ENCODE data around the gene OR9A4. TPM values are rescaled to one million over a fixed set of nuclear protein-coding genes. Genes with fewer than 3 reads are reported as not detected.

OR9A4 gene
- total RNA-seq, 1 experiment from 2014 or later = not detected

DNA sequence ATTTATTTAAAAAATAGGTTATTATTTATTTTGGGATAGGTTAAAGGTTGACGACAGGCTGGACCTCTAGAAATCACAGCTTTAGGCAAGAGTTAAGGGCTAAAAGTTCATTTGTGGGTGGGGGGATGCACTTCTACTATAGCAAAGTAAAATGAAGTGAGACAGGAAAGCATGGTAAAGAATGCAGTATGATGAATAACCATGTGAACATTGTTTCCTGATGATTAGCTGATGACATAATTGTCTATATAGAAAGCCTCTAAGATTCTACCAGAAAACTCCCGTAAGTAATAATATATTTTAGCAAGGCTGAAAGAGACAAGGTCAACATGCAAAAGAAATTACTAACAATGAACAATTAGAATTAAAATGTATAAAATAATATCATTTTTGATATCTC lies 49.2 kb upstream of the OR9A4 start:
- Mint-ChIP-seq H3K27ac (no peak overlapping the region), H3K4me3 (no peak overlapping the region), H3K27me3 (ENCODE audit: low read depth) (peaks cover 5% of the 10 kb centered on the region; the same call in 1 of the 2 replicates), H3K9me3 (peaks cover 0 to 7% of the 10 kb centered on the region in 2 experiments; a peak in 2 of 5 replicates), H3K36me3 (ENCODE audit: insufficient read depth in 1 of 3, low read depth in 3 of 3) (no peaks in the 10 kb centered on the region), H3K4me1 (no peaks in the 10 kb centered on the region)
- no peak overlapping the region for H3K27ac ChIP-seq (ENCODE audit: insufficient read length, low read depth, low read length)
- no peak overlapping the region for H3T11ph ChIP-seq (ENCODE audit: low read length)
- no peak overlapping the region for H3K14ac ChIP-seq (ENCODE audit: insufficient read depth, low read length)
- no peak overlapping the region for H2AK5ac ChIP-seq (ENCODE audit: insufficient read length, low read length)
- no peak overlapping the region for H2BK20ac ChIP-seq (ENCODE audit: low read depth, low read length, poor library complexity, severe bottlenecking)
- no peak overlapping the region for H4K5ac ChIP-seq (ENCODE audit: insufficient read length, low read depth, low read length)
- H2BK120ac ChIP-seq (ENCODE audit: low read depth, low read length, poor library complexity, severe bottlenecking) = no peak overlapping the region
- H2AFZ ChIP-seq (ENCODE audit: low read length) = no peak overlapping the region
- no peaks in the 10 kb centered on the region for H4K20me1 ChIP-seq (ENCODE audit: control insufficient read depth, insufficient read depth, insufficient read length)
- H3K79me1 ChIP-seq (ENCODE audit: insufficient read depth, low read depth, low read length, poor library complexity, severe bottlenecking) = no peaks in the 10 kb centered on the region
- no peak overlapping the region for H3K4me2 ChIP-seq (ENCODE audit: insufficient read depth, insufficient read length, low read length)
- H2BK5ac ChIP-seq (ENCODE audit: insufficient read length, low read length) = no peak overlapping the region
- WGBS (ENCODE audit: extremely low coverage, insufficient read length, low lambda C conversion rate) = no CpG with 5 or more reads among the region's 2 CpGs
- H3K56ac ChIP-seq (ENCODE audit: insufficient read length, low read depth, low read length) = no peak overlapping the region
- H3K9ac ChIP-seq (ENCODE audit: extremely low read depth, insufficient read length, low read length) = no peak overlapping the region
- no peak overlapping the region for H3K18ac ChIP-seq (ENCODE audit: insufficient read length, low read depth, low read length)
- H3K23me2 ChIP-seq (ENCODE audit: insufficient read length, low read depth, low read length, poor library complexity, severe bottlenecking) = no peaks in the 10 kb centered on the region
- H2BK15ac ChIP-seq (ENCODE audit: low read depth, low read length) = no peak overlapping the region
- H3K4ac ChIP-seq (ENCODE audit: low read depth, low read length) = no peak overlapping the region
- no peak overlapping the region for H4K91ac ChIP-seq (ENCODE audit: insufficient read length, low read depth, low read length)
- H3K23ac ChIP-seq (ENCODE audit: insufficient read length, low read depth, low read length) = no peak overlapping the region
- no peak for DNase-seq
- H3K79me2 ChIP-seq (ENCODE audit: insufficient read depth, low read length) = no peaks in the 10 kb centered on the region
- H3K9me3 ChIP-seq (ENCODE audit: control insufficient read depth, low read depth, low read length) = no peaks in the 10 kb centered on the region
- TF ChIP-seq, protein P1, sequence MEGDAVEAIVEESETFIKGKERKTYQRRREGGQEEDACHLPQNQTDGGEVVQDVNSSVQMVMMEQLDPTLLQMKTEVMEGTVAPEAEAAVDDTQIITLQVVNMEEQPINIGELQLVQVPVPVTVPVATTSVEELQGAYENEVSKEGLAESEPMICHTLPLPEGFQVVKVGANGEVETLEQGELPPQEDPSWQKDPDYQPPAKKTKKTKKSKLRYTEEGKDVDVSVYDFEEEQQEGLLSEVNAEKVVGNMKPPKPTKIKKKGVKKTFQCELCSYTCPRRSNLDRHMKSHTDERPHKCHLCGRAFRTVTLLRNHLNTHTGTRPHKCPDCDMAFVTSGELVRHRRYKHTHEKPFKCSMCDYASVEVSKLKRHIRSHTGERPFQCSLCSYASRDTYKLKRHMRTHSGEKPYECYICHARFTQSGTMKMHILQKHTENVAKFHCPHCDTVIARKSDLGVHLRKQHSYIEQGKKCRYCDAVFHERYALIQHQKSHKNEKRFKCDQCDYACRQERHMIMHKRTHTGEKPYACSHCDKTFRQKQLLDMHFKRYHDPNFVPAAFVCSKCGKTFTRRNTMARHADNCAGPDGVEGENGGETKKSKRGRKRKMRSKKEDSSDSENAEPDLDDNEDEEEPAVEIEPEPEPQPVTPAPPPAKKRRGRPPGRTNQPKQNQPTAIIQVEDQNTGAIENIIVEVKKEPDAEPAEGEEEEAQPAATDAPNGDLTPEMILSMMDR (conservative IDR thresholded peaks at IDR 0.05) = no peak
- H3K27me3 ChIP-seq (ENCODE audit: insufficient read depth, low read length) = no peaks in the 10 kb centered on the region
- H4K8ac ChIP-seq (replicated peaks; ENCODE audit: insufficient read length, low read depth, low read length) = no peak overlapping the region
- no peaks in the 10 kb centered on the region for H3K4me1 ChIP-seq (ENCODE audit: insufficient read depth, low read length)
- no peak overlapping the region for H2BK12ac ChIP-seq (ENCODE audit: insufficient read length, low read depth, low read length)
